KMS-11 (cell line): ENCODE measurements around the gene LRRC8D.
"Not testable (repeated sequence)": the region's sequence is repeated elsewhere in the genome, so short reads cannot be mapped to it uniquely, and the experiment has no call there.

ENCODE experiments used
- H2AFZ ChIP-seq: fragments of 200-600 bp; sonication (generic); 2 replicates; pipeline ENCODE4 v1.6.1; 2016; ENCODE audit warnings: antibody characterized with exemption, mixed run types, low read depth
- H3K27ac ChIP-seq: fragments of 200-600 bp; sonication (generic); 2 replicates; pipeline ENCODE4 v1.6.1; 2016; ENCODE audit warnings: mild to moderate bottlenecking, mixed run types
- H3K27me3 ChIP-seq: fragments of 200-600 bp; sonication (generic); 2 replicates; pipeline ENCODE4 v1.6.1; 2017; ENCODE audit warnings: mild to moderate bottlenecking, low read depth, mixed run types, moderate library complexity; ENCODE audit not compliant: insufficient read depth
- H3K36me3 ChIP-seq: fragments of 200-600 bp; sonication (generic); 2 replicates; pipeline ENCODE4 v1.6.1; 2017; ENCODE audit warnings: mild to moderate bottlenecking, mixed run types; ENCODE audit not compliant: insufficient read depth
- H3K4me1 ChIP-seq: fragments of 200-600 bp; sonication (generic); 2 replicates; pipeline ENCODE4 v1.6.1; 2016; ENCODE audit warnings: mild to moderate bottlenecking, low read depth, mixed run types; ENCODE audit not compliant: poor library complexity, severe bottlenecking
- H3K4me2 ChIP-seq: fragments of 200-600 bp; sonication (generic); 2 replicates; pipeline ENCODE4 v1.7.0; 2016; ENCODE audit warnings: mild to moderate bottlenecking, mixed run types
- H3K4me3 ChIP-seq: fragments of 200-600 bp; sonication (generic); IDR thresholded peaks from 2 replicates; pipeline ENCODE4 v1.6.1; 2017; ENCODE audit warnings: low read depth, low read length, mixed read lengths; ENCODE audit not compliant: insufficient read depth
- H3K79me2 ChIP-seq: fragments of 200-600 bp; sonication (generic); 2 replicates; pipeline ENCODE4 v1.6.1; 2016; ENCODE audit warnings: low read depth, mixed run types; ENCODE audit not compliant: insufficient read depth
- H3K9ac ChIP-seq: fragments of 200-600 bp; sonication (generic); 2 replicates; pipeline ENCODE4 v1.6.1; 2016; ENCODE audit warnings: mild to moderate bottlenecking, mixed run types
- H4K20me1 ChIP-seq: fragments of 200-600 bp; sonication (generic); 2 replicates; pipeline ENCODE4 v1.6.1; 2016; ENCODE audit warnings: mild to moderate bottlenecking, mixed run types; ENCODE audit not compliant: insufficient read depth
- TF ChIP-seq, protein P1 (sequence below): fragments of 200-600 bp; sonication (generic); conservative IDR thresholded peaks from 2 replicates; pipeline ENCODE4 v1.6.1; 2017; ENCODE audit warnings: low read depth, mild to moderate bottlenecking, antibody characterized with exemption, low read length, moderate library complexity, mixed read lengths

Gene LRRC8D

GRCh38 chr1:89918794-89919155, 97.9 kb downstream of the LRRC8D start:
- H3K27me3 ChIP-seq, result no peaks in the 10 kb centered on the region
- H2AFZ ChIP-seq, result no peak overlapping the region
- no peaks in the 10 kb centered on the region for H3K36me3 ChIP-seq
- no peaks in the 10 kb centered on the region for H3K4me1 ChIP-seq
- no peak overlapping the region for H3K4me2 ChIP-seq
- H4K20me1 ChIP-seq, result no peaks in the 10 kb centered on the region
- H3K27ac ChIP-seq, result no peak overlapping the region
- TF ChIP-seq, protein P1, sequence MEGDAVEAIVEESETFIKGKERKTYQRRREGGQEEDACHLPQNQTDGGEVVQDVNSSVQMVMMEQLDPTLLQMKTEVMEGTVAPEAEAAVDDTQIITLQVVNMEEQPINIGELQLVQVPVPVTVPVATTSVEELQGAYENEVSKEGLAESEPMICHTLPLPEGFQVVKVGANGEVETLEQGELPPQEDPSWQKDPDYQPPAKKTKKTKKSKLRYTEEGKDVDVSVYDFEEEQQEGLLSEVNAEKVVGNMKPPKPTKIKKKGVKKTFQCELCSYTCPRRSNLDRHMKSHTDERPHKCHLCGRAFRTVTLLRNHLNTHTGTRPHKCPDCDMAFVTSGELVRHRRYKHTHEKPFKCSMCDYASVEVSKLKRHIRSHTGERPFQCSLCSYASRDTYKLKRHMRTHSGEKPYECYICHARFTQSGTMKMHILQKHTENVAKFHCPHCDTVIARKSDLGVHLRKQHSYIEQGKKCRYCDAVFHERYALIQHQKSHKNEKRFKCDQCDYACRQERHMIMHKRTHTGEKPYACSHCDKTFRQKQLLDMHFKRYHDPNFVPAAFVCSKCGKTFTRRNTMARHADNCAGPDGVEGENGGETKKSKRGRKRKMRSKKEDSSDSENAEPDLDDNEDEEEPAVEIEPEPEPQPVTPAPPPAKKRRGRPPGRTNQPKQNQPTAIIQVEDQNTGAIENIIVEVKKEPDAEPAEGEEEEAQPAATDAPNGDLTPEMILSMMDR, result no peak
- H3K9ac ChIP-seq, result no peak overlapping the region
- H3K79me2 ChIP-seq, result no peaks in the 10 kb centered on the region
- no peak overlapping the region for H3K4me3 ChIP-seq

DNA sequence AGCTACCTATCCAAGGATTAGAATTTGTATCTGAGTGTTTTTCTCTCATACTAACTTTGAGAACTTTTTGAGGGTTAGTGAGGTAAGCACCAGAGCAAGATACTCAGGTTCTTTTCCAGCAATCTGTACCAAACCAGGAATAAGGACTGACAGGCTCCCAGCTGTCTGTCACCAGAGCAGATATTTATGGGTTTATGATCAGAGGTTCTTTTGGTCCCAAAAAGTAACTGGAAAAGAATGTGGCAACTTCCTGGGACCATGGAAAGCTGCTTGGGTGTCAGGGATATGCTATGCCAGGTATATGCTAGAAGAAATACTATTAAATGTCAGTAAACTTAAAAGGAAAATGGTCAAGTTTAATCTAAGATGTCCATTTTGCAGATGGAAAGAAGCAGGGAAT, 98.3 kb downstream of the LRRC8D start:
- Histone ChIP-seq H3K27ac (no peak overlapping the region), H3K4me3 (no peak overlapping the region), H3K4me1 (no peaks in the 10 kb centered on the region), H3K36me3 (no peaks in the 10 kb centered on the region), H2AFZ (no peak overlapping the region), H4K20me1 (no peaks in the 10 kb centered on the region), H3K79me2 (no peaks in the 10 kb centered on the region), H3K27me3 (no peaks in the 10 kb centered on the region), H3K4me2 (no peak overlapping the region), H3K9ac (no peak overlapping the region)
- TF ChIP-seq, protein P1, result no peak

DNA sequence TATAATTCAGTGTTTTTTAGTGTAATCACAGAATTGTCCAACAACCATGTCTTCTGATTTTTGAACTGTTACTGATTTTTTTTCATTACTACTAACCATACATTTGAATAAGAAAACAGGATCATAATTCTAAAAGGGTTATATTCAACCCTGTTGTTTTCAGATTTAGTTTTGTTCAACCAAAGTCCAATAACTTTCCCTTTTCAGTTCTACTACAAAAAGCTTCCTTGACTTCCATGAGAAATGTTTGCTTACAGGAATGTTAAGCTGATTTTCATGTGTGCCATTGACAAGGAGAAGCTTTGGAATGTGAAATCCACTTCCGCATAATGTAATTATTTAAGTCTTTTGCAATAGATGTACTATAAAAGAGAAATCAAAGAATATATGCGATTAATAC, 102.1 kb downstream of the LRRC8D start:
- Histone ChIP-seq H3K79me2 (no peaks in the 10 kb centered on the region), H3K4me2 (no peak overlapping the region), H3K4me1 (no peaks in the 10 kb centered on the region), H4K20me1 (no peaks in the 10 kb centered on the region), H3K4me3 (no peak overlapping the region), H3K9ac (no peak overlapping the region), H2AFZ (no peak overlapping the region), H3K27ac (no peak overlapping the region), H3K36me3 (no peaks in the 10 kb centered on the region), H3K27me3 (no peaks in the 10 kb centered on the region)
- TF ChIP-seq, protein P1, result no peak

DNA sequence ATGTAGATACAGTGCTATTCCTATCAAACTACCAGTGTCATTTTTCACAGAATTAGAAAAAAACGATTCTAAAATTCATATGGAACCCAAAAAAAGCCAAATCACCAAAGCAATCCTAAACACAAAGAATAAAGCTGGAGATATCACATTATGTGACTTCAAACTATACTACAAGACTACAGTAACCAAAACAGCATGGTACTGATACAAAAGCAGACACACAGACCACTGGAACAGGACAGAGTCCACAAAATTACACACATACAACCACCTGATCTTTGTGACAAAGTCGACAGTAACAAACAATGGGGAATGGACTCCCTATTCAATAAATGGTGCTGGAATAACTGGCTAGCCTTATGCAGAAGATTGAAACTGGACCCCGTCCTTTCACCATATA, 102.7 kb downstream of the LRRC8D start:
- Histone ChIP-seq H3K79me2 (no peaks in the 10 kb centered on the region), H3K4me2 (no peak overlapping the region), H2AFZ (no peak overlapping the region), H3K27ac (no peak overlapping the region), H4K20me1 (no peaks in the 10 kb centered on the region), H3K36me3 (no peaks in the 10 kb centered on the region), H3K9ac (no peak overlapping the region), H3K27me3 (no peaks in the 10 kb centered on the region), H3K4me1 (no peaks in the 10 kb centered on the region), H3K4me3 (no peak overlapping the region)
- TF ChIP-seq, protein P1, result no peak

DNA sequence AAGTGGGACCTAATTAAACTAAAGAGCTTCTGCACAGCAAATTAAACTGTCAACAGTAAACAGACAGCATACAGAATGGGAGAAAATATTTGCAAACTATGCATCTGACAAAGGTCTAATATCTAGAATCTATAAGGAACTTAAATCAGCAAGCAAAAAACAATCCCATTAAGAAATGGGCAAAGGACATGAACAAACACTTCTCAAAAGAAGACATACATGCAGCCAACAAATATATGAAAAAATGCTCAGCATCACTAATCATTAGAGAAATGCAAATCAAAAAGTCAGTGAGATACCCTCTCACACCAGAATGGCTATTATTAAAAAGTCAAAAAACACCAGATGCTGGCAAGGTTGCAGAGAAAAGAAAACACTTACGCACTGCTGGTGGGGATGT, 103.2 kb downstream of the LRRC8D start:
- H3K36me3 ChIP-seq, H3K27me3 ChIP-seq, H3K27ac ChIP-seq, H4K20me1 ChIP-seq, H3K4me2 ChIP-seq, H3K79me2 ChIP-seq, H3K4me3 ChIP-seq, H3K9ac ChIP-seq, H3K4me1 ChIP-seq, H2AFZ ChIP-seq: not testable (repeated sequence)
